ENCODE results near the gene SPEN.
"Not testable (repeated sequence)": the region's sequence is repeated elsewhere in the genome, so short reads cannot be mapped to it uniquely, and the experiment has no call there.

Gene SPEN

GRCh38 chr1:15858069-15858670 is 10.7 kb downstream of the SPEN start:
- DNase-seq, result peak in 1 of 3 experiments; percentile 6

- no peak for DNase-seq
Observed at GRCh38 chr1:15858672-15859372, 11.3 kb downstream of the SPEN start.

GRCh38 chr1:15863156-15863901 is 15.8 kb downstream of the SPEN start:
- no peak for DNase-seq

GRCh38 chr1:15866721-15867201 is 19.3 kb downstream of the SPEN start:
- DNase-seq, result no peak

GRCh38 chr1:15867288-15867687 is 19.8 kb downstream of the SPEN start:
- no peak for DNase-seq

GRCh38 chr1:15869413-15869812 is 21.9 kb downstream of the SPEN start:
- DNase-seq, result no peak

- no peak for DNase-seq
Observed at GRCh38 chr1:15870421-15870820, 22.9 kb downstream of the SPEN start.

GRCh38 chr1:15874471-15874870 is 27.0 kb downstream of the SPEN start:
- DNase-seq, result no peak

- DNase-seq, result no peak
Observed at GRCh38 chr1:15876357-15877055, 29.0 kb downstream of the SPEN start.

- no peak for DNase-seq
Observed at GRCh38 chr1:15881961-15882360, 34.5 kb downstream of the SPEN start.

GRCh38 chr1:15882665-15883064 is 35.2 kb downstream of the SPEN start:
- no peak for DNase-seq

GRCh38 chr1:15883326-15883725 is 35.8 kb downstream of the SPEN start:
- DNase-seq, result no peak

GRCh38 chr1:15884477-15884876 is 37.0 kb downstream of the SPEN start:
- no peak for DNase-seq

- no peak for DNase-seq
Observed at GRCh38 chr1:15885269-15885668, 37.8 kb downstream of the SPEN start.

- peak; percentile 83 to 94 (median 87) for DNase-seq
Observed at GRCh38 chr1:15885701-15886610, 38.4 kb downstream of the SPEN start.

- no peak for DNase-seq
Observed at GRCh38 chr1:15886611-15887167, 39.2 kb downstream of the SPEN start.

GRCh38 chr1:15892857-15893599 is 45.5 kb downstream of the SPEN start:
- not testable (repeated sequence) for DNase-seq

GRCh38 chr1:15895233-15895632 is 47.7 kb downstream of the SPEN start:
- DNase-seq, result no peak

- not testable (repeated sequence) for DNase-seq
Observed at GRCh38 chr1:15896841-15897610, 49.5 kb downstream of the SPEN start.

GRCh38 chr1:15899266-15899665 is 51.8 kb downstream of the SPEN start:
- no peak for DNase-seq

Data from NCI-H1417 (cell line).